ENCODE results near the gene BCAP29. TPM values are rescaled to one million over a fixed set of nuclear protein-coding genes. Genes with fewer than 3 reads are reported as not detected.

BCAP29 gene
- total and polyA plus RNA-seq, 2 of the 8 experiments (the other 6 are each of a cell fraction or from before 2014, with no cell fraction given): 6.8 to 18.1 TPM

DNA sequence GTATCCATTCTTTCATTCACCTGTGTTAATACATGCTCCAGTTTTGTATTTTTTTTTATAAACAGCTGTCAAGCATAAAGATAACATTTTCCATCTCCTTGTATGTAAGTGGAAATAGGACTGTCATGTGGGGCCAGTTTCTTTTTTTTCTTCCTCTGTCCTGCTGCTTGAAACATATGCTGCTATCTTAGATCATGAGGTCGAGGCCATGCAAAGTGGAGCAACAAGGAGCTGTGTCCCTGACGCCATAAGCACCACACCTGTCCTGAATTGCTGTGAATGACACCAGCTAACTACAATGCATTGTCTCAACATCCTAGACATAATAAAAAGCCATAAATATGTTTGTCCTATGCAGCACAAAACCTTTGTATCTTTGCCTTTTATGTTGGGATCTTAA is 42.8 kb downstream of the BCAP29 start:
- ChIA-PET CTCF (ENCODE audit: partially characterized antibody) (interaction anchor here (1.3 kb wide), 1 partner anchor 9 kb away, joined by 4 read pairs; no protein-coding TSS in a partner anchor), POLR2A (ENCODE audit: partially characterized antibody) (no interaction called here)
- no peak overlapping the region for H3K23ac ChIP-seq (ENCODE audit: insufficient read length)
- no peak for TF ChIP-seq FOSL1 (IDR thresholded peaks at IDR 0.05; ENCODE audit: insufficient read depth, low read depth, low read length)
- TF ChIP-seq CREB1 (IDR thresholded peaks at IDR 0.05): no peak
- TF ChIP-seq POLR2AphosphoS5 (IDR thresholded peaks at IDR 0.05; ENCODE audit: low read depth, low read length): no peak
- no peak for TF ChIP-seq EZH2 (IDR thresholded peaks at IDR 0.05; ENCODE audit: low read depth, low read length, severe bottlenecking)
- TF ChIP-seq KDM1A (IDR thresholded peaks at IDR 0.05; ENCODE audit: borderline replicate concordance, low read length): no peak
- TF ChIP-seq ZNF274 (IDR thresholded peaks at IDR 0.05; ENCODE audit: borderline replicate concordance, extremely low read depth, low read length): no peak
- no peak for TF ChIP-seq CTBP2 (IDR thresholded peaks at IDR 0.05; ENCODE audit: borderline replicate concordance, insufficient read depth, insufficient read length, low read length)
- no peak for TF ChIP-seq SP2 (IDR thresholded peaks at IDR 0.05; ENCODE audit: low read length)
- no peak for TF ChIP-seq YY1 (IDR thresholded peaks at IDR 0.05; ENCODE audit: low read depth, low read length)
- TF ChIP-seq GTF2F1 (IDR thresholded peaks at IDR 0.05; ENCODE audit: borderline replicate concordance, low read depth, low read length): no peak
- no peak for TF ChIP-seq ATF2 (IDR thresholded peaks at IDR 0.05; ENCODE audit: low read length)
- no peak for TF ChIP-seq GABPA (IDR thresholded peaks at IDR 0.05; ENCODE audit: borderline replicate concordance, insufficient read depth, low read length)
- no peak for TF ChIP-seq SRF (IDR thresholded peaks at IDR 0.05; ENCODE audit: low read depth, low read length)
- TF ChIP-seq SIX5 (IDR thresholded peaks at IDR 0.05; ENCODE audit: low read depth, low read length): no peak

More for the DNA sequence above, 42.8 kb downstream of the BCAP29 start:
- no peak for FAIRE-seq
- no peak overlapping the region for H3K18ac ChIP-seq (ENCODE audit: extremely low read depth, low read length)
- no peak overlapping the region for H2BK15ac ChIP-seq (ENCODE audit: low read length)
- no peaks in the 10 kb centered on the region for H3K4me1 ChIP-seq (replicated peaks in 1 of 4; ENCODE audit: control insufficient read depth in 3 of 4, insufficient read depth in 4 of 4, low read length in 3 of 4)
- no peak overlapping the region for H3K4ac ChIP-seq (replicated peaks; ENCODE audit: insufficient read length, low read depth, low read length)
- H3K27me3 ChIP-seq (replicated peaks in 1 of 4; ENCODE audit: control insufficient read depth in 3 of 4, extremely low read depth in 1 of 4, insufficient read depth in 3 of 4, low read length in 3 of 4): no peaks in the 10 kb centered on the region
- H3K79me1 ChIP-seq (ENCODE audit: low read depth, low read length): no peaks in the 10 kb centered on the region
- no peak overlapping the region for H2BK120ac ChIP-seq (replicated peaks; ENCODE audit: low read depth, low read length)
- no peak overlapping the region for H4K5ac ChIP-seq (ENCODE audit: insufficient read length, low read depth, low read length)
- no peak overlapping the region for H3K9ac ChIP-seq (replicated peaks in 1 of 4; ENCODE audit: extremely low read depth in 1 of 4, low read depth in 3 of 4, low read length in 3 of 4)
- no peaks in the 10 kb centered on the region for H3K79me2 ChIP-seq (ENCODE audit: control insufficient read depth in 1 of 2, insufficient read depth in 2 of 2, low read length in 2 of 2)
- H4K20me1 ChIP-seq (replicated peaks in 1 of 2; ENCODE audit: control insufficient read depth in 1 of 2, insufficient read depth in 2 of 2, low read length in 2 of 2): no peaks in the 10 kb centered on the region
- no peak overlapping the region for H4K8ac ChIP-seq (ENCODE audit: extremely low read depth, insufficient read depth, low read length)
- no peak overlapping the region for H2BK20ac ChIP-seq (ENCODE audit: low read length)
- H2BK5ac ChIP-seq (ENCODE audit: low read depth, low read length): no peak overlapping the region
- no peak overlapping the region for H3K56ac ChIP-seq (replicated peaks; ENCODE audit: insufficient read length, low read depth, low read length)
- no peaks in the 10 kb centered on the region for H3K36me3 ChIP-seq (ENCODE audit: control insufficient read depth in 2 of 4, insufficient read depth in 4 of 4, low read length in 3 of 4)
- H2AFZ ChIP-seq (ENCODE audit: low read length): no peak overlapping the region
- H4K91ac ChIP-seq (replicated peaks; ENCODE audit: insufficient read length, low read length): no peak overlapping the region
- H3K27ac ChIP-seq (ENCODE audit: low read depth, low read length): no peak overlapping the region
- no peak overlapping the region for H3K4me3 ChIP-seq (ENCODE audit: extremely low read depth in 1 of 4, insufficient read depth in 2 of 4, low read depth in 3 of 4, low read length in 4 of 4)
- H3K9me3 ChIP-seq (ENCODE audit: insufficient read depth in 2 of 2, low read depth in 1 of 2, low read length in 1 of 2): no peaks in the 10 kb centered on the region
- no peak for DNase-seq (ENCODE audit: low read depth in 1 of 2, low spot score in 2 of 2)
- no peak overlapping the region for H2BK12ac ChIP-seq (ENCODE audit: low read depth, low read length)
- 97% methylated on average over 2 of the region's 2 CpGs; no CpG with 5 or more reads in 1 of the 2 experiments for WGBS, 2 experiments (ENCODE audit: extremely low coverage in 1 of 2, insufficient coverage in 1 of 2, insufficient read length in 1 of 2, insufficient replicate concordance in 2 of 2, low coverage in 1 of 2, low lambda C conversion rate in 2 of 2, missing lambda C conversion rate in 1 of 2)
- no peak overlapping the region for H2AK5ac ChIP-seq (ENCODE audit: low read depth, low read length)
- H3K14ac ChIP-seq (ENCODE audit: insufficient read length): no peak overlapping the region
- no peaks in the 10 kb centered on the region for H3K23me2 ChIP-seq (ENCODE audit: low read depth, low read length)
- no peak overlapping the region for H3K4me2 ChIP-seq (ENCODE audit: insufficient read depth in 1 of 2, low read depth in 2 of 2, low read length in 2 of 2)

All from H1 (cell line).